ENCODE measurements around the gene FOLR1. TPM values are rescaled to one million over a fixed set of nuclear protein-coding genes. Genes with fewer than 3 reads are reported as not detected.

FOLR1 gene
- total RNA-seq, 1 experiment from 2014 or later, result 0.40 TPM

DNA sequence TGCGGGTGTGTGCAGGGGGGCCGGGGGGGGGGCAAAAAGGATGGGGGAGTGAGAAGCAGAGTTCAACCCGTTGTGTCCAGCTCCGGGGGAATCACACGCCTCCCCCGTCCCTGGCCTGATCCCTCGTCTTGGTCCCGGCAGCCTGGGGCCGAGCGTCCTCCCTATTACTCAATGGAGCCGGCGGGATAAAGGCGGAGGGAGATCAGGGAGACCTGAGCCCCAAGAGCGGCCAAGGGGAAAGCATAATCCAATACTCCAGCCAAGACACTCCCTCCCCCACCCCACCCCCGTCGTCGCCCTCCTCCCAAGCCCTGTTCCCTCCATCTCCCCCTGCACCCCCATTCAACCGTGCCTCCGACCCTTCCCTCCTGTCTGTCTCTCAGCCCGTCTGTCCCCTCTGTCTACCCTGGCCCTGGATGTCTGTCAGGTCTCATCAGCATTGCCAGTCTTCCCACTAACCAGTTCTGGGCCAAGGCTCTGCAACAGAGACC, 49.4 kb downstream of the FOLR1 start:
- H3K27ac Mint-ChIP-seq (ENCODE audit: low read depth, unreplicated experiment), result no peak overlapping the region
- BruUV-seq (replicated peaks), result no TSS peak
- DNase-seq (ENCODE audit: unreplicated experiment), result no peak
- no peaks in the 10 kb centered on the region for H3K27me3 Mint-ChIP-seq (ENCODE audit: insufficient read depth, unreplicated experiment)
- no peaks in the 10 kb centered on the region for H3K9me3 Mint-ChIP-seq (ENCODE audit: unreplicated experiment)
- H3K36me3 Mint-ChIP-seq (ENCODE audit: insufficient read depth, unreplicated experiment), result peaks cover 28% of the 10 kb centered on the region
- no peak overlapping the region for H3K4me3 Mint-ChIP-seq (ENCODE audit: unreplicated experiment)
- POLR2A ChIA-PET, result interaction anchor here (0.7 to 0.9 kb wide), 3 partner anchors 45 to 441 kb away, joined by 3 read pairs; no protein-coding TSS in a partner anchor
- peaks cover 9% of the 10 kb centered on the region for H3K4me1 Mint-ChIP-seq (ENCODE audit: insufficient read depth, unreplicated experiment)
- intact Hi-C loops (cut with micrococcal nuclease), result no loop called here
- CTCF ChIA-PET, result no interaction called here
- TF ChIP-seq, protein P1, sequence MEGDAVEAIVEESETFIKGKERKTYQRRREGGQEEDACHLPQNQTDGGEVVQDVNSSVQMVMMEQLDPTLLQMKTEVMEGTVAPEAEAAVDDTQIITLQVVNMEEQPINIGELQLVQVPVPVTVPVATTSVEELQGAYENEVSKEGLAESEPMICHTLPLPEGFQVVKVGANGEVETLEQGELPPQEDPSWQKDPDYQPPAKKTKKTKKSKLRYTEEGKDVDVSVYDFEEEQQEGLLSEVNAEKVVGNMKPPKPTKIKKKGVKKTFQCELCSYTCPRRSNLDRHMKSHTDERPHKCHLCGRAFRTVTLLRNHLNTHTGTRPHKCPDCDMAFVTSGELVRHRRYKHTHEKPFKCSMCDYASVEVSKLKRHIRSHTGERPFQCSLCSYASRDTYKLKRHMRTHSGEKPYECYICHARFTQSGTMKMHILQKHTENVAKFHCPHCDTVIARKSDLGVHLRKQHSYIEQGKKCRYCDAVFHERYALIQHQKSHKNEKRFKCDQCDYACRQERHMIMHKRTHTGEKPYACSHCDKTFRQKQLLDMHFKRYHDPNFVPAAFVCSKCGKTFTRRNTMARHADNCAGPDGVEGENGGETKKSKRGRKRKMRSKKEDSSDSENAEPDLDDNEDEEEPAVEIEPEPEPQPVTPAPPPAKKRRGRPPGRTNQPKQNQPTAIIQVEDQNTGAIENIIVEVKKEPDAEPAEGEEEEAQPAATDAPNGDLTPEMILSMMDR (IDR thresholded peaks at IDR 0.05; ENCODE audit: unreplicated experiment), result no peak

DNA sequence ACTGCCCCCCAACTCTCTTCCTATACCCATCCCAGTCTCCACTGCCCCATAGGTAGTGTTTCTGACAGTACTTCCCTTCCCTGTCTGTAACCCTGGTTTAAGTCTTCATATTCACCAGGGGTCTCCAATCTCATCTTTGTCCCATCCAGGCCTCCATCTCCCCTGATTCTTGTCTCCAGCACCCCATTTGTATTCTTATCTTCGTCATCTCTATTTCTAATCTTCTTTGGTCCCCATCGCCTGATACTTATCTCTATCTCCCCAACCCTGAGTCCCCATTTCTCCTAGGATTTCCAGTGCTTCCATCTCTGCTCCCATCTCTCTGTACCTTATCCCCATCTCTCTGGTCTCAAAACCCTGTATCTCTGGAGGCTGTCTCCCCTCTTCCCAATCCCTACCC, 50.2 kb downstream of the FOLR1 start:
- Mint-ChIP-seq H3K27ac (ENCODE audit: low read depth, unreplicated experiment) (no peak overlapping the region), H3K36me3 (ENCODE audit: insufficient read depth, unreplicated experiment) (peaks cover 21% of the 10 kb centered on the region), H3K4me3 (ENCODE audit: unreplicated experiment) (no peak overlapping the region), H3K4me1 (ENCODE audit: insufficient read depth, unreplicated experiment) (peaks cover 9% of the 10 kb centered on the region), H3K9me3 (ENCODE audit: unreplicated experiment) (no peaks in the 10 kb centered on the region), H3K27me3 (ENCODE audit: insufficient read depth, unreplicated experiment) (no peaks in the 10 kb centered on the region)
- intact Hi-C loops (cut with micrococcal nuclease), result no loop called here
- no TSS peak for BruUV-seq (replicated peaks)
- POLR2A ChIA-PET, result no interaction called here
- no peak for DNase-seq (ENCODE audit: unreplicated experiment)
- CTCF ChIA-PET, result no interaction called here
- TF ChIP-seq, protein P1 (IDR thresholded peaks at IDR 0.05; ENCODE audit: unreplicated experiment), result no peak

DNA sequence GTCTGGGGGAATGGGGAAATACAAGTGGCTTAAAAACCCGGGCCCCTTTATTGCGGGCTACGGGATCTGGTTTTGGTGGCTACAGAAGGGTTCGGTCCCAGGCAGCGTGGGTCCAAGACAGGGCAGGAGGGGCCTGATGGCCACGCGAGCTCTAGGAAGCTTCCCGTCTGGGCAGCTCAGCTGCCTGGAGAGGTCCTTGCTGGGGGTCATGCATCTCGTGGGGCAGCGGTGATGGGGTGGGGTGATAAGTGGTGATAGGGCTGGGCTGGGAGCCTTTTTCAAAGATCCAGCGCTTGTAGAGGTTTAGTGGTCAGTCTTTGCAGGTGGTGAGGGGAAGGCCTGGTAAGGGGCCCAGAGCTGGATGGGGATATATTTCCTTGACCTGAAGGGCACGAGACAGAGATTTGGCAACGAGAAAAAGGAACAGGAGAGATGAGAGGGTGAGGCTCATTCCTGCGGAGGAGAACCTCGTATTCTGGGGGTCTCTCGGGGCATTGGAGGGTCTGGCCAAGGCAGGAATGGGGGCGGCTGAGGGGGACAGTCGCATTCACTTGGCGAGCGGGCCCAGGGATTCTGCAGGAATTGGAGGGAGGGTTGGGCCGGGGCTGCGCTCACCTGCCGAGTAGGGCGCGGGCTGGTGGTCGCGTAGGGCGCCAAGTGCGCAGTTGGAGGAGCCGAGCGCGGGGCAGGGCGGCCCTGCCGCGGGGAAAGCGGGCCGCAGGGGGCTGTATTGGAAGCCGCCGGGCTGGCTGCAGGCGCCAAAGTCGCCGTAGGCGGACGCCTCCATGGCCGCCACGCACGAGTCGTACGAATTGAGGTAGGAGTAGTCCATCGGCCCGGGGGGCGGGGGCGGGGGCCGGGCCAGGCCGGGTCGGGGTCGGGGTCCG, 51.5 kb downstream of the FOLR1 start:
- intact Hi-C loops (cut with micrococcal nuclease), result no loop called here
- POLR2A ChIA-PET, result no interaction called here
- H3K36me3 Mint-ChIP-seq (ENCODE audit: insufficient read depth, unreplicated experiment), result peaks cover 11% of the 10 kb centered on the region
- H3K4me1 Mint-ChIP-seq (ENCODE audit: insufficient read depth, unreplicated experiment), result peaks cover 9% of the 10 kb centered on the region
- TF ChIP-seq, protein P1 (IDR thresholded peaks at IDR 0.05; ENCODE audit: unreplicated experiment), result no peak
- CTCF ChIA-PET, result interaction anchor here (0.6 to 1.2 kb wide), 3 partner anchors 137 to 219 kb away, joined by 3 to 5 read pairs (median 4); no protein-coding TSS in a partner anchor
- no peak overlapping the region for H3K4me3 Mint-ChIP-seq (ENCODE audit: unreplicated experiment)
- H3K27me3 Mint-ChIP-seq (ENCODE audit: insufficient read depth, unreplicated experiment), result no peaks in the 10 kb centered on the region
- DNase-seq (ENCODE audit: unreplicated experiment), result no peak
- H3K9me3 Mint-ChIP-seq (ENCODE audit: unreplicated experiment), result no peaks in the 10 kb centered on the region
- no TSS peak for BruUV-seq (replicated peaks)
- no peak overlapping the region for H3K27ac Mint-ChIP-seq (ENCODE audit: low read depth, unreplicated experiment)

DNA sequence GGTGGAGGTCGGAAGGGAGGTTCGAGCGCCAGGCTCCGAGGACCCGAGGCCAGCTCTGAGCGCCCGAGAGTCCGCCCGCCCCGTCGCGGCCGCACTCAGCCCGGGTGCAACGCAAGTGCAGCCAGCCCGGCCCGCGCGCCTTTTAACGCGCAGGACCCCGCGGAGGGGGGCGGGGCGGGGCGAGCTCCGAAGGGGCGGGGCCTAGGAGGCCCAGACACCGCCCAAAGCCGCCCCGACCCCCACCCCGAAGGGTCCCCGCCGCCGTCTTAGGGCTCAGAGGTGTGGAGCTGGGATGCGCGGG, 52.1 kb downstream of the FOLR1 start, which contains the start of gene PHOX2A:
Gene PHOX2A, minus strand, starts transcription at position 117 of the 301 bp plus-strand sequence. CDS start 172 bp downstream, outside the sequence.
- no peak within 1 kb of the TSS for H3K27ac Mint-ChIP-seq (ENCODE audit: low read depth, unreplicated experiment)
- peaks cover 6% of the 10 kb centered on the region for H3K36me3 Mint-ChIP-seq (ENCODE audit: insufficient read depth, unreplicated experiment)
- no peaks in the 10 kb centered on the region for H3K9me3 Mint-ChIP-seq (ENCODE audit: unreplicated experiment)
- BruUV-seq (replicated peaks), result no TSS peak
- no peak for DNase-seq (ENCODE audit: unreplicated experiment)
- TF ChIP-seq, protein P1 (IDR thresholded peaks at IDR 0.05; ENCODE audit: unreplicated experiment), result no peak
- ChIA-PET CTCF (interaction anchor here (1.2 kb wide), 1 partner anchor 219 kb away, joined by 3 read pairs; no protein-coding TSS in a partner anchor), POLR2A (no interaction called here)
- intact Hi-C loops (cut with micrococcal nuclease), result no loop called here
- no peaks in the 10 kb centered on the region for H3K27me3 Mint-ChIP-seq (ENCODE audit: insufficient read depth, unreplicated experiment)
- H3K4me3 Mint-ChIP-seq (ENCODE audit: unreplicated experiment), result no peak within 1 kb of the TSS
- peaks cover 6% of the 10 kb centered on the region for H3K4me1 Mint-ChIP-seq (ENCODE audit: insufficient read depth, unreplicated experiment)

Data from MCF 10A (cell line).